HepG2 (cell line): Measurements from ENCODE around the gene ATG9A. TPM values are rescaled to one million over a fixed set of nuclear protein-coding genes. Genes with fewer than 3 reads are reported as not detected.

Experiments used
- ATAC-seq: fragments of 200-7000 bp; cut with Tn5 transposase; 3 replicates; pipeline ENCODE4 v1.9.1; 2020; ENCODE audit warnings: mild to moderate bottlenecking, moderate library complexity
- BruUV-seq: library from RNA; stranded (reverse); fragments of 400-500 nt; replicated peaks from 2 replicates; lab custom pipeline; 2021; lab: Mats Ljungman, UMichigan
- CTCF ChIA-PET: fragments of 300-600 bp; formaldehyde crosslinking; extraction: SDS; loops from one replicate; lab custom pipeline; 2021; ENCODE audit warnings: low total read pairs, inconsistent platforms, low intra/inter-chr PET ratio; lab: Yijun Ruan, JAX
- POLR2A ChIA-PET: fragments of 350-600 bp; sonication (Branson Sonifier 250); formaldehyde crosslinking; loops from one replicate; lab custom pipeline; 2020; ENCODE audit warnings: antibody characterized with exemption, inconsistent platforms; lab: Yijun Ruan, JAX
- DNase-seq: peaks from one replicate; pipeline ENCODE4 v3.0.0-alpha.2; 2015; ENCODE audit warnings: low spot score
- FAIRE-seq: peaks from 3 replicates; lab custom pipeline; 2011; peaks lifted over from hg19 to GRCh38; lab: Jason Lieb, UNC
- H2AFZ ChIP-seq: one replicate; pipeline ENCODE4 v1.6.1; 2011; ENCODE audit warnings: low read length, inconsistent platforms
- H3K27ac ChIP-seq: fragments of 300-600 bp; 3 replicates; pipeline ENCODE4 v1.8.0; 2011; ENCODE audit warnings: mixed run types, mild to moderate bottlenecking, mixed read lengths, low read length, inconsistent platforms; ENCODE audit not compliant: insufficient read depth; ENCODE audit errors: extremely low read length
- H3K27me3 ChIP-seq, 2 experiments: fragments of 200-600 bp in 1 of 2; 2 replicates in 1 of 2; 3 replicates in 1 of 2; pipeline versions ENCODE4 v1.6.0 to v1.8.0; 2011; ENCODE audit warnings: low read length in 2 of 2, mild to moderate bottlenecking in 2 of 2, moderate library complexity in 2 of 2, inconsistent platforms in 1 of 2; ENCODE audit not compliant: insufficient read depth in 2 of 2, control insufficient read depth in 1 of 2
- H3K36me3 ChIP-seq, 2 experiments: fragments of 200-600 bp in 1 of 2; replicated peaks in 1 of 2; 2 replicates in 1 of 2; 3 replicates in 1 of 2; pipeline versions ENCODE4 v1.5.1 to v1.8.0; 2011; ENCODE audit warnings: low read length in 2 of 2, inconsistent platforms in 1 of 2; ENCODE audit not compliant: insufficient read depth in 2 of 2, control insufficient read depth in 1 of 2
- H3K4me1 ChIP-seq: 2 replicates; pipeline ENCODE4 v1.5.1; 2012; ENCODE audit warnings: low read length, inconsistent platforms; ENCODE audit not compliant: insufficient read depth
- H3K4me2 ChIP-seq: 2 replicates; pipeline ENCODE4 v1.6.0; 2011; ENCODE audit warnings: low read depth, low read length, inconsistent platforms
- H3K4me3 ChIP-seq, 3 experiments: fragments of 200-600 bp in 1 of 3; sonication (generic), shearing (Covaris generic) in 1 of 3; replicated peaks in 1 of 3; 2 replicates each; pipeline ENCODE4 v1.5.1; 2011 to 2016; ENCODE audit warnings: low read length in 3 of 3, inconsistent platforms in 2 of 3, low read depth in 2 of 3, mild to moderate bottlenecking in 2 of 3, control low read depth in 1 of 3, mixed read lengths in 1 of 3; ENCODE audit not compliant: insufficient read depth in 1 of 3
- H3K79me2 ChIP-seq: one replicate; pipeline ENCODE4 v1.6.1; 2011; ENCODE audit warnings: low read length, inconsistent platforms; ENCODE audit not compliant: insufficient read depth
- H3K9ac ChIP-seq: 2 replicates; pipeline ENCODE4 v1.6.0; 2011; ENCODE audit warnings: mild to moderate bottlenecking, low read depth, low read length, inconsistent platforms; ENCODE audit not compliant: insufficient read depth
- H3K9me3 ChIP-seq: 2 replicates; pipeline ENCODE4 v1.5.1; 2012; ENCODE audit warnings: mild to moderate bottlenecking, low read length
- H4K20me1 ChIP-seq: 2 replicates; pipeline ENCODE4 v1.6.0; 2011; ENCODE audit warnings: inconsistent platforms, mild to moderate bottlenecking, low read length, moderate library complexity; ENCODE audit not compliant: insufficient read depth
- AGO2 ChIP-seq: fragments of 200-400 bp; formaldehyde crosslinking; optimal IDR thresholded peaks from 2 replicates; pipeline ENCODE3; 2017; ENCODE audit warnings: mild to moderate bottlenecking, low read depth, low read length, moderate library complexity
- ARNT ChIP-seq: fragments of 450-650 bp; IDR thresholded peaks from 2 replicates; pipeline ENCODE4 v1.6.1; 2017
- E2F1 ChIP-seq: sonication (generic); formaldehyde crosslinking; IDR thresholded peaks from 2 replicates; pipeline ENCODE4 v1.5.0; 2020; ENCODE audit warnings: missing genetic modification reagents
- ELF4 ChIP-seq: sonication (generic); formaldehyde crosslinking; IDR thresholded peaks from 2 replicates; pipeline ENCODE4 v1.5.0; 2020; ENCODE audit warnings: missing genetic modification reagents, mild to moderate bottlenecking, moderate library complexity, borderline replicate concordance
- MAFF ChIP-seq: IDR thresholded peaks from 2 replicates; pipeline ENCODE4 v1.6.1; 2011; ENCODE audit warnings: low read depth, low read length, improper control_type of control experiment
- MLLT10 ChIP-seq: sonication (generic); formaldehyde crosslinking; IDR thresholded peaks from 2 replicates; pipeline ENCODE4 v1.4.0; 2020; ENCODE audit warnings: missing genetic modification reagents
- NCOA2 ChIP-seq: sonication (generic); formaldehyde crosslinking; IDR thresholded peaks from 2 replicates; pipeline ENCODE4 v1.8.0; 2022; ENCODE audit warnings: inconsistent platforms
- NFE2 ChIP-seq: sonication (generic); formaldehyde crosslinking; IDR thresholded peaks from 2 replicates; pipeline ENCODE4 v1.4.0; 2020; ENCODE audit warnings: missing genetic modification reagents
- NFRKB ChIP-seq: fragments of 450-650 bp; IDR thresholded peaks from 2 replicates; pipeline ENCODE4 v1.6.1; 2017
- NR3C1 ChIP-seq: sonication (generic); formaldehyde crosslinking; IDR thresholded peaks from 2 replicates; pipeline ENCODE4 v1.4.0; 2020; ENCODE audit warnings: missing genetic modification reagents
- PHF8 ChIP-seq: sonication (generic); formaldehyde crosslinking; IDR thresholded peaks from 2 replicates; pipeline ENCODE4 v1.5.0; 2020; ENCODE audit warnings: missing genetic modification reagents
- SIN3A ChIP-seq: IDR thresholded peaks from 2 replicates; pipeline ENCODE4 v1.6.1; 2011; ENCODE audit warnings: low read depth, mild to moderate bottlenecking, control low read depth, low read length, borderline replicate concordance
- ZFP36L1 ChIP-seq: sonication (generic); formaldehyde crosslinking; IDR thresholded peaks from 2 replicates; pipeline ENCODE4 v1.8.0; 2022; ENCODE audit warnings: mild to moderate bottlenecking, missing genetic modification reagents, moderate library complexity
- ZNF138 ChIP-seq: sonication (generic); formaldehyde crosslinking; IDR thresholded peaks from 2 replicates; pipeline ENCODE4 v1.5.0; 2020; ENCODE audit warnings: mild to moderate bottlenecking, low read depth, missing genetic modification reagents
- ZNF234 ChIP-seq: sonication (generic); formaldehyde crosslinking; conservative IDR thresholded peaks from 2 replicates; pipeline ENCODE4 v1.5.1; 2020; ENCODE audit warnings: mild to moderate bottlenecking, missing genetic modification reagents
- ZNF251 ChIP-seq: sonication (generic); formaldehyde crosslinking; IDR thresholded peaks from 2 replicates; pipeline ENCODE4 v1.9.0; 2021; ENCODE audit warnings: mild to moderate bottlenecking, missing genetic modification reagents
- ZNF432 ChIP-seq: sonication (generic); formaldehyde crosslinking; IDR thresholded peaks from 2 replicates; pipeline ENCODE4 v1.5.0; 2020; ENCODE audit warnings: missing genetic modification reagents, mild to moderate bottlenecking, borderline replicate concordance
- ZNF496 ChIP-seq: sonication (generic); formaldehyde crosslinking; IDR thresholded peaks from 2 replicates; pipeline ENCODE4 v1.8.1; 2023; ENCODE audit warnings: mild to moderate bottlenecking, moderate library complexity, missing genetic modification reagents; ENCODE audit not compliant: insufficient replicate concordance
- ZNF512B ChIP-seq: sonication (generic); formaldehyde crosslinking; IDR thresholded peaks from 2 replicates; pipeline ENCODE4 v1.5.1; 2020; ENCODE audit warnings: missing genetic modification reagents, mild to moderate bottlenecking, borderline replicate concordance
- ZNF776 ChIP-seq: sonication (generic); formaldehyde crosslinking; IDR thresholded peaks from 2 replicates; pipeline ENCODE4 v1.4.0; 2020; ENCODE audit warnings: mild to moderate bottlenecking, missing genetic modification reagents
- WGBS: methylation state at CpG from one replicate; pipeline ENCODE4 v1.1.6; 2017; ENCODE audit warnings: low lambda C conversion rate; 5-methylcytosine and 5-hydroxymethylcytosine counted together
- in situ Hi-C: cut with HindIII; loops from 2 replicates; pipeline ENCODE4 v1.10.0; 2017; ENCODE audit warnings: low pct_unique_long_range_greater_than_20kb; ENCODE audit not compliant: extremely low pct_ligation_motif_present
- intact Hi-C: fragments of 100-400 bp; cut with micrococcal nuclease; formaldehyde crosslinking; loops from one replicate; pipeline ENCODE4 v1.10.0; 2022; ENCODE audit not compliant: unreplicated experiment
- polyA plus RNA-seq, 8 experiments: library from polyadenylated mRNA; depleted of rRNA in 3 of 8; stranded (reverse) in 7 of 8; unstranded in 1 of 8; fragments of >200 nt; fragmentation: Illumina TruSeq in 4 of 8; extraction: Trizol in 4 of 8; gene quantifications; 2 replicates each; pipeline versions ENCODE4 v1.2.1 to v1.2.3, GENCODE V29; 2011 to 2016; ENCODE audit warnings: low read depth in 4 of 8, missing spikeins in 1 of 8, mixed read lengths in 1 of 8; ENCODE audit not compliant: insufficient read depth in 1 of 8
- total RNA-seq, 5 experiments: library from RNA; depleted of rRNA; stranded (reverse); fragments of >200 nt; fragmentation: Illumina TruSeq; extraction: Trizol; gene quantifications; 2 replicates each; pipeline ENCODE4 v1.2.3, GENCODE V29; 2016; ENCODE audit warnings: low read depth in 1 of 5

Gene ATG9A
- total and polyA plus RNA-seq, 2 of the 13 experiments (the other 11 are each of a cell fraction or from before 2014, with no cell fraction given), result 35.0 to 131 TPM

GRCh38 chr2:219268294-219268693 lies 38.9 kb upstream of the ATG9A start:
- Histone ChIP-seq H3K36me3 (no peaks in the 10 kb centered on the region), H3K4me2 (no peak overlapping the region), H3K4me3 (no peak overlapping the region), H2AFZ (no peak overlapping the region), H3K9me3 (no peaks in the 10 kb centered on the region), H3K9ac (no peak overlapping the region), H3K27me3 (peaks cover 2 to 15% of the 10 kb centered on the region in 2 experiments; a peak in 2 of 5 replicates), H4K20me1 (no peaks in the 10 kb centered on the region), H3K27ac (no peak overlapping the region), H3K4me1 (peaks cover 26% of the 10 kb centered on the region), H3K79me2 (no peaks in the 10 kb centered on the region)
- 83% methylated on average over 2 of the region's 2 CpGs for WGBS
- ATAC-seq (no peak), DNase-seq (no peak), FAIRE-seq (no peak)
- no TSS peak for BruUV-seq
- TF ChIP-seq ARNT, result no peak
- no peak for TF ChIP-seq ZNF234
- TF ChIP-seq NR3C1 (CRISPR knock-in tag), result no peak
- no peak for TF ChIP-seq E2F1 (CRISPR knock-in tag)
- TF ChIP-seq ZNF138 (CRISPR knock-in tag), result no peak
- no peak for TF ChIP-seq ELF4 (CRISPR knock-in tag)
- TF ChIP-seq PHF8 (CRISPR knock-in tag), result no peak
- no peak for TF ChIP-seq ZNF512B (CRISPR knock-in tag)
- no peak for TF ChIP-seq ZFP36L1
- TF ChIP-seq AGO2, result no peak
- TF ChIP-seq NCOA2 (CRISPR knock-in tag), result no peak
- TF ChIP-seq ZNF776 (CRISPR knock-in tag), result no peak
- no peak for TF ChIP-seq ZNF432 (CRISPR knock-in tag)
- no peak for TF ChIP-seq NFRKB
- no peak for TF ChIP-seq MAFF
- TF ChIP-seq ZNF251 (CRISPR knock-in tag), result no peak
- TF ChIP-seq SIN3A, result no peak
- no peak for TF ChIP-seq MLLT10 (CRISPR knock-in tag)
- TF ChIP-seq ZNF496 (CRISPR knock-in tag), result no peak
- no peak for TF ChIP-seq NFE2 (CRISPR knock-in tag)
- POLR2A ChIA-PET, result interaction anchor here (2.1 kb wide), 1 partner anchor 14 kb away, joined by 12 read pairs; the partner anchor contains the start of gene TUBA4A
- intact Hi-C loops (no loop called here), in situ Hi-C loops (no loop called here)
- CTCF ChIA-PET, result no interaction called here
